ENCODE measurements around the gene NEK1. TPM values are rescaled to one million over a fixed set of nuclear protein-coding genes. Genes with fewer than 3 reads are reported as not detected.

NEK1 gene
- total and polyA plus RNA-seq, 2 donors (not counting 3 experiments of a cell fraction or from before 2014, with no cell fraction given), result 2.6 to 10.1 TPM

DNA sequence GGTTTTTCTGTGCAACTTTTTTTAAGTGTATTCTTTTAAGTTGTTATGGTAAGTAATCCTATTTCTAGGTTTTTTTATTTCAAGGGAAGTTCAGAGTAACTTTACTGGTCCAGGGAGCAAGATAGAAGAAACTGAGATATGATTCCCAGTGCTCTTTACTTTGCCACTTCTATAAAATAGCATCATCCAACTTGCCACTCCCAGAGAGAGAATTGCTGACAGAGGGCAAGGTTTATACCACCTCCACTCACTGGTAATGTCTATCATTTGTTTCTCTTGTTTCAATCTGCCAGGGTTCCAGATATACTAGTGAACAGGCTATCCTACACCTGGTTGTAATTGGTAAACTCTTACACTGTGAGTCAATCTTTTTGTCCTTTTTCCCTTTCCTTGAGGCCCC, 4.5 kb upstream of the NEK1 start:
- intact Hi-C loops (cut with micrococcal nuclease) (no loop called here), dilution Hi-C loops (cut with MboI; ENCODE audit: extremely low pct_ligation_motif_present, low sequenced_read_pairs) (no loop called here)
- CTCF ChIA-PET, result interaction anchor here (0.7 to 1.5 kb wide), 3 partner anchors 100 to 175 kb away, joined by 3 to 4 read pairs (median 3); no protein-coding TSS in a partner anchor
- peaks cover 11% of the 10 kb centered on the region for H3K79me2 ChIP-seq (ENCODE audit: control insufficient read depth, insufficient read depth, low read length)
- FAIRE-seq (no peak), DNase-seq (ENCODE audit: low read depth, low spot score) (no peak)
- no peak overlapping the region for H3K4me2 ChIP-seq (ENCODE audit: insufficient read depth, low read length)
- no peaks in the 10 kb centered on the region for H4K20me1 ChIP-seq (replicated peaks; ENCODE audit: control insufficient read depth, extremely low read depth, insufficient read depth, low read length)
- H2AFZ ChIP-seq (ENCODE audit: low read depth, low read length), result no peak overlapping the region
- no peak for TF ChIP-seq POLR2A (IDR thresholded peaks at IDR 0.05; ENCODE audit: low read depth, low read length)
- TF ChIP-seq, protein P1, sequence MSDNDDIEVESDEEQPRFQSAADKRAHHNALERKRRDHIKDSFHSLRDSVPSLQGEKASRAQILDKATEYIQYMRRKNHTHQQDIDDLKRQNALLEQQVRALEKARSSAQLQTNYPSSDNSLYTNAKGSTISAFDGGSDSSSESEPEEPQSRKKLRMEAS (IDR thresholded peaks at IDR 0.05; ENCODE audit: insufficient read depth, insufficient read length), result no peak
- TF ChIP-seq MYC (IDR thresholded peaks at IDR 0.05; ENCODE audit: low read depth, low read length), result no peak
- TF ChIP-seq JUN (IDR thresholded peaks at IDR 0.05; ENCODE audit: borderline replicate concordance, insufficient read depth, insufficient read length, low read depth), result no peak
- no peak for TF ChIP-seq GATA2 (IDR thresholded peaks at IDR 0.05; ENCODE audit: insufficient read depth, insufficient read length, low read depth, low read length)
- TF ChIP-seq EZH2 (IDR thresholded peaks at IDR 0.05; ENCODE audit: borderline replicate concordance, low read depth, low read length, severe bottlenecking), result no peak
- TF ChIP-seq, protein P2, sequence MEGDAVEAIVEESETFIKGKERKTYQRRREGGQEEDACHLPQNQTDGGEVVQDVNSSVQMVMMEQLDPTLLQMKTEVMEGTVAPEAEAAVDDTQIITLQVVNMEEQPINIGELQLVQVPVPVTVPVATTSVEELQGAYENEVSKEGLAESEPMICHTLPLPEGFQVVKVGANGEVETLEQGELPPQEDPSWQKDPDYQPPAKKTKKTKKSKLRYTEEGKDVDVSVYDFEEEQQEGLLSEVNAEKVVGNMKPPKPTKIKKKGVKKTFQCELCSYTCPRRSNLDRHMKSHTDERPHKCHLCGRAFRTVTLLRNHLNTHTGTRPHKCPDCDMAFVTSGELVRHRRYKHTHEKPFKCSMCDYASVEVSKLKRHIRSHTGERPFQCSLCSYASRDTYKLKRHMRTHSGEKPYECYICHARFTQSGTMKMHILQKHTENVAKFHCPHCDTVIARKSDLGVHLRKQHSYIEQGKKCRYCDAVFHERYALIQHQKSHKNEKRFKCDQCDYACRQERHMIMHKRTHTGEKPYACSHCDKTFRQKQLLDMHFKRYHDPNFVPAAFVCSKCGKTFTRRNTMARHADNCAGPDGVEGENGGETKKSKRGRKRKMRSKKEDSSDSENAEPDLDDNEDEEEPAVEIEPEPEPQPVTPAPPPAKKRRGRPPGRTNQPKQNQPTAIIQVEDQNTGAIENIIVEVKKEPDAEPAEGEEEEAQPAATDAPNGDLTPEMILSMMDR (IDR thresholded peaks at IDR 0.05; ENCODE audit: extremely low read depth in 1 of 2, insufficient read depth in 1 of 2, low read depth in 1 of 2, low read length in 2 of 2), result no peak
- TF ChIP-seq FOS (IDR thresholded peaks at IDR 0.05; ENCODE audit: borderline replicate concordance, insufficient read depth, low read length), result no peak
- no peak for TF ChIP-seq POLR2AphosphoS5 (IDR thresholded peaks at IDR 0.05; ENCODE audit: insufficient read depth, low read depth, low read length)
- no peaks in the 10 kb centered on the region for H3K9me3 ChIP-seq (replicated peaks; ENCODE audit: control insufficient read depth, insufficient read depth, low read length)
- POLR2A ChIA-PET, result no interaction called here
- H3K9me1 ChIP-seq (replicated peaks; ENCODE audit: control insufficient read depth, extremely low read depth, insufficient read depth, low read length), result no peaks in the 10 kb centered on the region
- no peak overlapping the region for H3K9ac ChIP-seq (replicated peaks; ENCODE audit: extremely low read depth, insufficient read depth, low read length)
- H3K27ac ChIP-seq (ENCODE audit: insufficient read depth, low read depth, low read length), result no peak overlapping the region
- BruUV-seq (replicated peaks), result no TSS peak
- H3K27me3 ChIP-seq (ENCODE audit: control insufficient read depth in 2 of 2, insufficient read depth in 2 of 2, low read length in 2 of 2), result no peaks in the 10 kb centered on the region
- no peaks in the 10 kb centered on the region for H3K36me3 ChIP-seq (ENCODE audit: control insufficient read depth in 2 of 2, extremely low read depth in 1 of 2, insufficient read depth in 2 of 2, low read length in 2 of 2)
- peaks cover 21% of the 10 kb centered on the region for H3K4me1 ChIP-seq (ENCODE audit: control insufficient read depth, extremely low read depth, insufficient read depth, low read length)
- no peak overlapping the region for H3K4me3 ChIP-seq (replicated peaks in 1 of 3; ENCODE audit: insufficient read depth in 1 of 3, low read depth in 1 of 3, low read length in 3 of 3)

Data from endothelial cell of umbilical vein (primary cell).